Endodermal cell (in vitro differentiated cells): ENCODE measurements around the gene KIF16B. TPM values are rescaled to one million over a fixed set of nuclear protein-coding genes. Genes with fewer than 3 reads are reported as not detected.

Experiments used
- DNase-seq: peaks from one replicate; pipeline ENCODE4 v3.0.0-alpha.2; 2017
- H3K27ac ChIP-seq: 2 replicates; pipeline ENCODE4 v1.5.1; 2013; ENCODE audit warnings: mild to moderate bottlenecking, low read depth, low read length, moderate library complexity
- H3K27me3 ChIP-seq: 2 replicates; pipeline ENCODE4 v1.6.1; 2013; ENCODE audit warnings: mild to moderate bottlenecking, low read length, moderate library complexity; ENCODE audit not compliant: insufficient read depth, control insufficient read depth, poor library complexity, severe bottlenecking
- H3K36me3 ChIP-seq: 2 replicates; pipeline ENCODE4 v1.7.0; 2013; ENCODE audit warnings: mild to moderate bottlenecking, low read length, moderate library complexity; ENCODE audit not compliant: control insufficient read depth, insufficient read depth
- H3K4me1 ChIP-seq: one replicate; pipeline ENCODE4 v1.7.0; 2013; ENCODE audit warnings: low read length; ENCODE audit not compliant: control insufficient read depth, insufficient read depth
- H3K4me3 ChIP-seq: 2 replicates; pipeline ENCODE4 v1.5.1; 2013; ENCODE audit warnings: mild to moderate bottlenecking, low read length, moderate library complexity
- H3K9ac ChIP-seq: 2 replicates; pipeline ENCODE4 v1.6.1; 2013; ENCODE audit warnings: mild to moderate bottlenecking, low read length, moderate library complexity; ENCODE audit not compliant: poor library complexity, severe bottlenecking; ENCODE audit errors: extremely low read depth
- H3K9me3 ChIP-seq: 2 replicates; pipeline ENCODE4 v1.6.1; 2013; ENCODE audit warnings: mild to moderate bottlenecking, low read length, moderate library complexity; ENCODE audit not compliant: control insufficient read depth
- H3K27ac Mint-ChIP-seq: 2 replicates; pipeline ENCODE4 v1.8.0; 2020; ENCODE audit warnings: mixed read lengths
- H3K27me3 Mint-ChIP-seq: 2 replicates; pipeline ENCODE4 v1.8.0; 2021; ENCODE audit warnings: mild to moderate bottlenecking, mixed read lengths; ENCODE audit not compliant: insufficient read depth
- H3K36me3 Mint-ChIP-seq: 2 replicates; pipeline ENCODE4 v1.8.0; 2020; ENCODE audit warnings: low read depth, mixed read lengths
- H3K4me1 Mint-ChIP-seq: 2 replicates; pipeline ENCODE4 v1.8.0; 2020; ENCODE audit warnings: mixed read lengths
- H3K4me3 Mint-ChIP-seq: 2 replicates; pipeline ENCODE4 v1.8.0; 2020; ENCODE audit warnings: mild to moderate bottlenecking, moderate library complexity, mixed read lengths
- H3K9me3 Mint-ChIP-seq: 2 replicates; pipeline ENCODE4 v1.8.0; 2020; ENCODE audit warnings: mild to moderate bottlenecking, mixed read lengths
- WGBS, 2 experiments: methylation state at CpG; one replicate each; pipeline versions ENCODE4 v1.1.5 to v1.1.7; 2013; ENCODE audit warnings: missing lambda C conversion rate in 2 of 2, mixed read lengths in 1 of 2; ENCODE audit not compliant: insufficient coverage in 1 of 2, insufficient read length in 1 of 2; 5-methylcytosine and 5-hydroxymethylcytosine counted together
- total RNA-seq, 2 donors: library from RNA; stranded (reverse); fragmentation: NEBNext Ultra II Directional in 1 of 2; extraction: Animal tissue kit (Norgen Biotek cat#: 25700) in 1 of 2; gene quantifications; 2 replicates in 1 of 2; 3 replicates in 1 of 2; pipeline ENCODE4 v1.2.1, GENCODE V29; 2021
- TF ChIP-seq, protein P1 (sequence below): fragments of 200-600 bp; sonication (generic); conservative IDR thresholded peaks from 2 replicates; pipeline ENCODE4 v1.5.0; 2021; ENCODE audit warnings: antibody characterized with exemption, mild to moderate bottlenecking

KIF16B gene
- total RNA-seq, 2 donors from 2014 or later, result 17.3 to 18.8 TPM

DNA sequence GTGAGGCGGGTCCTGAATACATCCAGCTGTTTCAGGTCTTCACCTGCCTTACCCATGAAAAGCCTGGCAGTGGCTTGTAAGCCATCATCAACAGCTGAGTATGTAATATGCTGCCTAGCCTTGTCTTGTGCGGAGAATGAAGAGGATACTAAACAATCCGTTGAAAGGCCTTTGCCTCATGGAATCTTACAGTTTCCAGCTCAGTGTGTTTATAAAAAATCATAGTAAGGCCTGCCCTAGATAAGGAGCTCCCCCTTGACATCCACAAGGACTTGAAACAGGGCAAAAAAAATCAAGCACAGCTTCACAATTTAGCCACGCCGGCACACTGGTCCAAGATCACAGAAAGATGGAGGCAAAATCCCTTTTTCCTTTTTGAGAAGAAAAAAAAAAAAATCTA, 115.7 kb downstream of the KIF16B start:
- DNase-seq, result no peak
- no peaks in the 10 kb centered on the region for H3K36me3 ChIP-seq
- TF ChIP-seq, protein P1, sequence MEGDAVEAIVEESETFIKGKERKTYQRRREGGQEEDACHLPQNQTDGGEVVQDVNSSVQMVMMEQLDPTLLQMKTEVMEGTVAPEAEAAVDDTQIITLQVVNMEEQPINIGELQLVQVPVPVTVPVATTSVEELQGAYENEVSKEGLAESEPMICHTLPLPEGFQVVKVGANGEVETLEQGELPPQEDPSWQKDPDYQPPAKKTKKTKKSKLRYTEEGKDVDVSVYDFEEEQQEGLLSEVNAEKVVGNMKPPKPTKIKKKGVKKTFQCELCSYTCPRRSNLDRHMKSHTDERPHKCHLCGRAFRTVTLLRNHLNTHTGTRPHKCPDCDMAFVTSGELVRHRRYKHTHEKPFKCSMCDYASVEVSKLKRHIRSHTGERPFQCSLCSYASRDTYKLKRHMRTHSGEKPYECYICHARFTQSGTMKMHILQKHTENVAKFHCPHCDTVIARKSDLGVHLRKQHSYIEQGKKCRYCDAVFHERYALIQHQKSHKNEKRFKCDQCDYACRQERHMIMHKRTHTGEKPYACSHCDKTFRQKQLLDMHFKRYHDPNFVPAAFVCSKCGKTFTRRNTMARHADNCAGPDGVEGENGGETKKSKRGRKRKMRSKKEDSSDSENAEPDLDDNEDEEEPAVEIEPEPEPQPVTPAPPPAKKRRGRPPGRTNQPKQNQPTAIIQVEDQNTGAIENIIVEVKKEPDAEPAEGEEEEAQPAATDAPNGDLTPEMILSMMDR, result no peak
- H3K27ac ChIP-seq, result no peak overlapping the region
- 94 to 100% methylated on average over 3 to 5 of the region's 5 CpGs for WGBS, 2 experiments
- peaks cover 16% of the 10 kb centered on the region for H3K27me3 ChIP-seq
- H3K27ac Mint-ChIP-seq, result no peak overlapping the region
- no peaks in the 10 kb centered on the region for H3K9me3 Mint-ChIP-seq
- no peak overlapping the region for H3K4me3 ChIP-seq
- H3K27me3 Mint-ChIP-seq, result peaks cover 6% of the 10 kb centered on the region
- no peaks in the 10 kb centered on the region for H3K36me3 Mint-ChIP-seq
- no peaks in the 10 kb centered on the region for H3K9me3 ChIP-seq
- H3K4me3 Mint-ChIP-seq, result no peak overlapping the region
- peaks cover 5% of the 10 kb centered on the region for H3K4me1 Mint-ChIP-seq
- H3K9ac ChIP-seq, result no peak overlapping the region
- peaks cover 2% of the 10 kb centered on the region for H3K4me1 ChIP-seq

DNA sequence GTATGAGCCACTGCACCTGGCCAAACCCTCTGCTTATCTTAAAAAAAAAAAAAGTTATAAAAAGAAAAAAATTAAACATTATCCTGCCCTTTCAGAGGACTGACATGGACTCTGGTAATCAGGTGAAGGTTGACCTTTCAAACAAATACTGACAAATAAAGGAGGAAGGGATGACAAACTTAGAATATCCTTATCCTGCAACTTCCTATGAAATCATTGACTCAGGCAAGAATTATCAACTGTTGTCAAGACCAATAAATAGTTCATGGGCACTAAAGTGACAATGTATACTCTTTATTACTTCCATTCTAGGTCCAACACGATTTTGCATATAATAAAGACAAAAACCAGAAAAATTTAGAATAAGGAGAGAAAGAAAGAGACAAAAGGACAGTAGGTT, 117.9 kb downstream of the KIF16B start:
- Histone ChIP-seq H3K27me3 (peaks cover 16% of the 10 kb centered on the region), H3K9ac (no peak overlapping the region), H3K9me3 (no peaks in the 10 kb centered on the region), H3K4me1 (peaks cover 2% of the 10 kb centered on the region), H3K27ac (no peak overlapping the region), H3K36me3 (no peaks in the 10 kb centered on the region), H3K4me3 (no peak overlapping the region)
- Mint-ChIP-seq H3K4me3 (no peak overlapping the region), H3K9me3 (no peaks in the 10 kb centered on the region), H3K36me3 (no peaks in the 10 kb centered on the region), H3K27ac (no peak overlapping the region), H3K4me1 (peaks cover 5% of the 10 kb centered on the region), H3K27me3 (peaks cover 5% of the 10 kb centered on the region)
- TF ChIP-seq, protein P1, result no peak
- DNase-seq, result no peak
- no CpG with 5 or more reads among the region's 1 CpG for WGBS, 2 experiments

DNA sequence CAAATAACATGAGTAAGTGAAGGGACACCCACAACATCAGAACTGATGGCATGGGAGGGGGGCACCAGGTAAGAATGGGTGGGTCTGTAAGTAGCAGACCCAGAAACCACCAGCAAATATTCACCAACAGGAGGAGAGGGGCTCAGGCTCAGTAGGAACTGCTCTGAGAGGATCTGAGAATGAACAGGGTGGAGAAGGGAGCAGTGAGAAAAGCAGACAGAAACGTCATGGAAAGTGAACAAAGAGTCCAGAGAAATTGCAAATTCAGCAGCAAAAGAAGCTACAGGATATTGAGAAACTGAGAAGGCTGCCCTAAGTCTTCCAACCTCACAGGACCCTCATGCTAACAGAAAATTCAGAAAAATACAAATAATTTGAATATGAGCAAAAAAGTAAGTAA, 121.3 kb downstream of the KIF16B start:
- no peak overlapping the region for H3K4me3 Mint-ChIP-seq
- Histone ChIP-seq H3K36me3 (no peaks in the 10 kb centered on the region), H3K27me3 (no peaks in the 10 kb centered on the region), H3K9me3 (no peaks in the 10 kb centered on the region), H3K27ac (no peak overlapping the region), H3K4me1 (no peaks in the 10 kb centered on the region), H3K9ac (no peak overlapping the region), H3K4me3 (no peak overlapping the region)
- H3K4me1 Mint-ChIP-seq, result peaks cover 5% of the 10 kb centered on the region
- H3K36me3 Mint-ChIP-seq, result no peaks in the 10 kb centered on the region
- WGBS, 2 experiments, result 59% methylated on average over 1 of the region's 1 CpG; no CpG with 5 or more reads in 1 of the 2 experiments
- TF ChIP-seq, protein P1, result no peak
- no peaks in the 10 kb centered on the region for H3K9me3 Mint-ChIP-seq
- H3K27ac Mint-ChIP-seq, result no peak overlapping the region
- H3K27me3 Mint-ChIP-seq, result no peaks in the 10 kb centered on the region
- no peak for DNase-seq
